Measurements from ENCODE around the gene TENT5D. TPM values are rescaled to one million over a fixed set of nuclear protein-coding genes. Genes with fewer than 3 reads are reported as not detected.

The TENT5D gene
- polyA plus RNA-seq, 1 experiment = not detected

DNA sequence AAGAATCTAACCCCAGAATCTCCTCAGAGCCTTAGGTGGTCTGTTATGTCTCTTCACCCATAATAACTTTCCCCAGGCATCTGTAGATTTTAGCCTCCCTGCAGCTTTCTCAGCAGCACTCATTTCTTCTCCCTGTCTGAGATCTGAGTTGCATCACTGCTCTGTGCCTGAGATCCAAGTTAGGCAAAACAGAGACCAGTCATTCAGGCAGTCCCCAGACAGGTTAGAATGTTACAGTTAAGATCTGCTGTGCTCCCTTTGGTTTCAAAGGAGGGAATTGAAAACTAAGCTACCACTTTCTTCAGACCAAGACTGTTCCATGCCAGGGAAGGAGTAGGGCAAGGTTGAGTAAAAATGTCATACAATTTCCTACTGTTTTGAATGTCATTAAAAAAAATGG lies 65.3 kb downstream of the TENT5D start:
- POLR2A ChIA-PET = no interaction called here
- TF ChIP-seq, protein P1, sequence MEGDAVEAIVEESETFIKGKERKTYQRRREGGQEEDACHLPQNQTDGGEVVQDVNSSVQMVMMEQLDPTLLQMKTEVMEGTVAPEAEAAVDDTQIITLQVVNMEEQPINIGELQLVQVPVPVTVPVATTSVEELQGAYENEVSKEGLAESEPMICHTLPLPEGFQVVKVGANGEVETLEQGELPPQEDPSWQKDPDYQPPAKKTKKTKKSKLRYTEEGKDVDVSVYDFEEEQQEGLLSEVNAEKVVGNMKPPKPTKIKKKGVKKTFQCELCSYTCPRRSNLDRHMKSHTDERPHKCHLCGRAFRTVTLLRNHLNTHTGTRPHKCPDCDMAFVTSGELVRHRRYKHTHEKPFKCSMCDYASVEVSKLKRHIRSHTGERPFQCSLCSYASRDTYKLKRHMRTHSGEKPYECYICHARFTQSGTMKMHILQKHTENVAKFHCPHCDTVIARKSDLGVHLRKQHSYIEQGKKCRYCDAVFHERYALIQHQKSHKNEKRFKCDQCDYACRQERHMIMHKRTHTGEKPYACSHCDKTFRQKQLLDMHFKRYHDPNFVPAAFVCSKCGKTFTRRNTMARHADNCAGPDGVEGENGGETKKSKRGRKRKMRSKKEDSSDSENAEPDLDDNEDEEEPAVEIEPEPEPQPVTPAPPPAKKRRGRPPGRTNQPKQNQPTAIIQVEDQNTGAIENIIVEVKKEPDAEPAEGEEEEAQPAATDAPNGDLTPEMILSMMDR (IDR thresholded peaks at IDR 0.05; ENCODE audit: insufficient read depth, low read depth, low read length) = no peak
- Histone ChIP-seq H3K27me3 (ENCODE audit: control insufficient read depth, insufficient read depth, low read length) (no peaks in the 10 kb centered on the region), H3K36me3 (ENCODE audit: control insufficient read depth, insufficient read depth, low read length) (no peaks in the 10 kb centered on the region), H3K4me3 (ENCODE audit: low read depth, low read length) (no peak overlapping the region)
- CTCF ChIA-PET = no interaction called here
- DNase-seq (ENCODE audit: low read depth) = no peak

DNA sequence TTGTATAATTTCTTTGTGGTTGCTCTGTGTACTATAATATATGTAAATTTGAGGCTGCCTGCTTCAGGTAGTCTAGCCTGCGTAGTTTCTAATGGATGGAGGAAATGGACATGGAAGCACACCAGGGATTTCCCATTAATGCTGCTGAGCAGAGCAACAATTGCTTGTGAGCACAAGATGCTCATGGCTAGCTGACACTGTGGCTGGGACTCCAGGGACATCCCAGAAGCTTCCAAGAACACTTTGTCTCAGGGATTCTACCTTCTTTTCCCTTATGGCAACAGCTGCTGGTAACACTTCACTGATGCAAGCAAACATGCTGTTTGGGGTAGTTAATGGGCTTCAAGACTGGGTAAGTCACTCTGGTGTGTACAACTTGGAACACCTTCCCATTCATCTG lies 66.1 kb downstream of the TENT5D start:
- Histone ChIP-seq H3K27me3 (ENCODE audit: control insufficient read depth, insufficient read depth, low read length) (no peaks in the 10 kb centered on the region), H3K36me3 (ENCODE audit: control insufficient read depth, insufficient read depth, low read length) (no peaks in the 10 kb centered on the region), H3K4me3 (ENCODE audit: low read depth, low read length) (no peak overlapping the region)
- DNase-seq (ENCODE audit: low read depth) = no peak
- ChIA-PET POLR2A (no interaction called here), CTCF (no interaction called here)
- TF ChIP-seq, protein P1 (IDR thresholded peaks at IDR 0.05; ENCODE audit: insufficient read depth, low read depth, low read length) = no peak

DNA sequence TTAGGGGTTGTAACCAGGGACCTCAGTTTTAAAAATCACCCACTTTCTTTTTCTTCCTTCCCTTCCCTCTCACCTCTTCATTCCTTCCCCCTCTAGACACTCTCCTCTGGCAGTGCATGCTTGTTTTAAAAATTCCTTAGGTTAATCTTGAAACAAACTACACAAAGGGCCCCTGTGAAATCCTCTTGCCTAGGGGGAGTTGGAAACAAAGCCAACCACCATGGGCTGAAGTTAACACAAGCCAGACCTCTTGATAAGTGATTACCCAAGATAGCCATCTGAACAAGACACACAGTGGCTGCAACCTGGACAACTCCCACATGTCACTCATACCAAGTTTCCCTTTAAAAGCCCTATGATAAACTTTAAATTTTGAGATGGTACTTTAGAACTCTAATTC lies 68.9 kb downstream of the TENT5D start:
- Histone ChIP-seq H3K36me3 (ENCODE audit: control insufficient read depth, insufficient read depth, low read length) (no peaks in the 10 kb centered on the region), H3K27me3 (ENCODE audit: control insufficient read depth, insufficient read depth, low read length) (no peaks in the 10 kb centered on the region), H3K4me3 (ENCODE audit: low read depth, low read length) (no peak overlapping the region)
- POLR2A ChIA-PET = no interaction called here
- TF ChIP-seq, protein P1 (IDR thresholded peaks at IDR 0.05; ENCODE audit: insufficient read depth, low read depth, low read length) = no peak
- no peak for DNase-seq (ENCODE audit: low read depth)
- CTCF ChIA-PET = no interaction called here

Data from BJ (cell line).